GM10266 (cell line): ENCODE measurements around the gene NCOR2.

Experiments used
- DNase-seq: peaks from one replicate; pipeline ENCODE4 v3.0.0; 2012; ENCODE audit errors: extremely low spot score
- TF ChIP-seq, protein P1 (sequence below): IDR thresholded peaks from 2 replicates; pipeline ENCODE4 v1.5.1; 2012; ENCODE audit warnings: mild to moderate bottlenecking, low read depth; ENCODE audit not compliant: control insufficient read depth, insufficient read depth; ENCODE audit errors: missing control alignments

NCOR2 gene

DNA sequence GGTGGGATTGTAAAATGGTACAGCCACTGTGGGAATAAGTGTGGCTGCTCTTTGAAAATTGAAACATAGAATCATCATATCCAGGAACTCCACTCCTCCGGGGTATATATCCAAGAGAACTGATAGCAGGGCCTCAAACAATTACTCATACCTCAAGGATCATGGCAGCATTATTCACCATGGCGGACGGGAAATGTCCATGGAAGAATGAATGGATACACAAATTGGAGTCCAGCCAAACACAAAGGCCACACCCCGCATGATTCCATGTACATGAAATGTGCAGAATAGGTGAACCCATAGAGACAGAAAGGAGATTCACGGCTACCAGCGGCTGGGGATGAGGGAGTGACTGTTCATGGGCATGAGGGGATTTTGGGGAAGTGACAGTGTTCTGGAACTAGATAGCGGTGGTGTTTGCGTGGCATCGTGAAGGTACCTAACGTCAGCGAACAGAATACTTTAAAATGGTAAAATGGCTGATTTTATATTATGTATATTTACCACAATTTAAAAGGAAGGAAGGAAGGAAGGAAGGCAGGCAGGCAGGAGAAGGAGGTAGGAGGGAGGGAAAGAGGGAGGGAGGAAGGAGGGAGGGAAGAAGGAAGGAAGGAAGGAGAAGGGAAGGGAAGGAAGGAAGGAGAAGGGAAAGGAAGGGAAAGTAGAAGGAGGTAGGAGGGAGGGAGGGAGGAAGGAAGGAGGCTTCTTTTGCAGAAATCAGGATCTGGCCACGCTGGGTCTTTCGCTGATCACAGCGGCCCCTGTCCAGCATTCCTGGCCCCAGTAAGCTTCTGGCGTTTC is 14.1 kb upstream of the NCOR2 start:
- no peak for DNase-seq
- TF ChIP-seq, protein P1, sequence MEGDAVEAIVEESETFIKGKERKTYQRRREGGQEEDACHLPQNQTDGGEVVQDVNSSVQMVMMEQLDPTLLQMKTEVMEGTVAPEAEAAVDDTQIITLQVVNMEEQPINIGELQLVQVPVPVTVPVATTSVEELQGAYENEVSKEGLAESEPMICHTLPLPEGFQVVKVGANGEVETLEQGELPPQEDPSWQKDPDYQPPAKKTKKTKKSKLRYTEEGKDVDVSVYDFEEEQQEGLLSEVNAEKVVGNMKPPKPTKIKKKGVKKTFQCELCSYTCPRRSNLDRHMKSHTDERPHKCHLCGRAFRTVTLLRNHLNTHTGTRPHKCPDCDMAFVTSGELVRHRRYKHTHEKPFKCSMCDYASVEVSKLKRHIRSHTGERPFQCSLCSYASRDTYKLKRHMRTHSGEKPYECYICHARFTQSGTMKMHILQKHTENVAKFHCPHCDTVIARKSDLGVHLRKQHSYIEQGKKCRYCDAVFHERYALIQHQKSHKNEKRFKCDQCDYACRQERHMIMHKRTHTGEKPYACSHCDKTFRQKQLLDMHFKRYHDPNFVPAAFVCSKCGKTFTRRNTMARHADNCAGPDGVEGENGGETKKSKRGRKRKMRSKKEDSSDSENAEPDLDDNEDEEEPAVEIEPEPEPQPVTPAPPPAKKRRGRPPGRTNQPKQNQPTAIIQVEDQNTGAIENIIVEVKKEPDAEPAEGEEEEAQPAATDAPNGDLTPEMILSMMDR, result no peak

DNA sequence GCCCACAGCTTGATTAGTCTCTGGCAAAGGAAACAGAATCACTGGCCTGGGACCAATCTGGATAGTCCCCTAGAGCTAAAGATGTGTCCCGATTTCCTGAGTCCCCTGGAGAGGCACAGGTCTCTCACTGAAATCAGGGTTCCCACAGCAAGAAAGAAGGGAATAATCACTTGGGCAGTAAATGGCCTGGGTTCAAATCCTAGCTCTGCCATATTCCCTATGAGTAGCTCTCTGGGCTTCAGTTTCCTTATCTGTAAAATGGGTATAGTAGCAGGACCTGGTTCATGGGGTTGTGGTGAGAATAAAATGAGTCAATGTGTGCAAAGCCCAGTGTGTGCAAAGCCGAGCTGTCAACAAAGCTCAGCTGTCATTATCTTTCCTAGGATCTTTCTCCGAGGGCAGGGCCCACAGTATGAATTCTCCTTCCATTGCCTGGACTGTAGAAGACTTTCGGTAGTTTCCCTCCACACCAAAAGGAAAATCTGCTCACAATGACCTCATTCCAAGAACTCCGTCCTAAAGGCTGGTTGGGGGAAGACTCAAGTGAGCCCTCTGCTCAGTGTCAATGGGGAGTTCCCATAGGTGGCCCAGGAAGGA is 12.6 kb upstream of the NCOR2 start:
- TF ChIP-seq, protein P1, result no peak
- DNase-seq, result no peak

GRCh38 chr12:124578854-124579253 is 11.4 kb upstream of the NCOR2 start:
- TF ChIP-seq, protein P1, result no peak
- DNase-seq, result no peak

DNA sequence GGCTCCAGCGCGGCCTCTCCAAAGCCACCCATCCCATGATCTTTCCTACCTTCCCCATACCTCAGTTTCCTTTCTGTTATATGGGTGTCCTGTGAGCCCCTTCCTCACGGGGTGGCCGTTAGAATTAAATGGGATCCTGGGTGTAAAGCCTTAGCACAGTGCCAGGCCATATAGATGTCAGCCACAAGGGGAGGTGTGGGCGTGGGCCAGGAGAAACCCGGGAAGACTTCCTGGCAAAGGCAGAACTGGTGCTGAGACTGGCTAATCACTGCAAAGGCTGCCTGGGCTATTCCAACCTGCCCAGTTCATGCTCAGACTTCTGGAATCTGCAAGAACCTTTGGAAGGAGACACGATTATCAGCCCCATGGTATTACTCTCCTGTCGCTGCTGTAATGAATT is 11.0 kb upstream of the NCOR2 start:
- DNase-seq, result no peak
- TF ChIP-seq, protein P1, result no peak

- no peak for DNase-seq
- TF ChIP-seq, protein P1, result no peak
These were observed 10.6 kb upstream of the NCOR2 start for GRCh38 chr12:124577986-124578385.

DNA sequence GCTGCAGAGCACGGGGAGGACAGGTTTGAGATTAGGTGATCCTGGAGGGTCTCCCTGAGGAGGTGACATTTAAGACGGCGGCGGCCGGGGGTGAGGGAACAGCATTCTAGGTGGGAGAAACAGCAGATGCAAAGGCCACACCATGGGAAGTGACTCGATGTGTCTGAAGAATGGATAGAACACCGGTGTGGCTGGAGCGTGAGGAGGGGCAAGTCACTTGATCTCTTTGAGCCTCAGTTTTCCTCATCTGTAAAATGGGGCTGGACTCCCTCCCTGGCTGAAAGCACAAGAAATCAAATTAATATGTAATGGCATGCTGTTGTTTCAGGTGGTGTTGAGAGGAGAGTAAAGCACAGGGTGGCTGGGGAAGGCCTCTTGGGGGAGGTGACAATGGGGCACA is 10.0 kb upstream of the NCOR2 start:
- TF ChIP-seq, protein P1, result no peak
- DNase-seq, result no peak

DNA sequence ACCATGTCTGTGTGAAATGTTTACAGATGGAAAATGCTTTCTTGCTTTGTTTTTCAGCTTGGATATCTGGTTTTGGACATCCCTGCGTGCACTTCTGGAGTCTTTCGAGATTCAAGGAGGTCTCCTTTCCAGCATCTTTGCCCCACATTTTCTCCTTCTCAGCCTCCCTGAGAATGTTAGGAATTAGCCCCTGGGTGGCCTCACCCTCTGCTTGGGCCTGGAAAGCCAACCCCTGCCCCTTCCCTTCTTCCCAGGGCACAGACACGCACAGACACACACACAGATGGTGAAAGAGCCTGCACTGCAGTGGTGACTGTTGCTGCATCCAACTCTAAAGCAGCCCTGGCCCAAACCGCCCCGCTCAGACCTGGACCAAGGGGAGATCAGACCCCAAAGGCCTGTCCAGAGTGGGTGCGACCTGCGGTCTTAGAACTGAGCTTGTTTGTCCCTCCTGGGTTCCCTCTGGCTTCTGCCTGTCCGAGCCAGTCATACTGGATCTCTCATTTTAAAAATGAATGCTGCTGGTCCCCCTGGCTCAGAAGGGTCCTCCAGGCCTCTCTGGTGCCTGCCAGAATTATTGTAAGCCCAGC is 8.7 kb upstream of the NCOR2 start:
- DNase-seq, result no peak
- TF ChIP-seq, protein P1, result no peak
